Sigmoid colon (tissue), 7 donors: ENCODE data around the gene DNAJB12. TPM values are rescaled to one million over a fixed set of nuclear protein-coding genes. Genes with fewer than 3 reads are reported as not detected.
A peak's percentile ranks its signal among the peaks of the same experiment; 100 is the strongest.

ENCODE experiments used
- DNase-seq: peaks from one replicate; pipeline ENCODE4 v3.0.0-alpha.2; 2019
- H3K27ac ChIP-seq, 4 donors: fragments of 200-600 bp; sonication (generic); one replicate each; pipeline ENCODE4 v1.5.1; 2016 to 2019; ENCODE audit warnings: mild to moderate bottlenecking in 1 of 4
- H3K27me3 ChIP-seq, 3 donors: fragments of 200-600 bp; sonication (generic); one replicate each; pipeline ENCODE4 v1.5.1; 2019; ENCODE audit warnings: mild to moderate bottlenecking in 1 of 3
- H3K36me3 ChIP-seq, 4 donors: fragments of 200-600 bp; sonication (generic); one replicate each; pipeline ENCODE4 v1.5.1; 2016 to 2019
- H3K4me1 ChIP-seq, 4 donors: fragments of 200-600 bp; sonication (generic); one replicate each; pipeline ENCODE4 v1.5.1; 2017 to 2019
- H3K4me3 ChIP-seq, 4 donors: fragments of 200-600 bp; sonication (generic); one replicate each; pipeline ENCODE4 v1.5.1; 2017 to 2019; ENCODE audit warnings: mild to moderate bottlenecking in 2 of 4, moderate library complexity in 1 of 4
- H3K9me3 ChIP-seq, 4 donors: fragments of 200-600 bp in 3 of 4; sonication (generic) in 3 of 4; one replicate each; pipeline versions ENCODE4 v1.5.1 to v1.6.1; 2013 to 2019
- EP300 ChIP-seq, 4 donors: sonication (generic); formaldehyde crosslinking; IDR thresholded peaks; one replicate each; pipeline ENCODE4 v1.6.1; 2017; ENCODE audit warnings: antibody characterized with exemption in 4 of 4
- POLR2A ChIP-seq, 2 donors: fragments of 450-650 bp; IDR thresholded peaks; one replicate each; pipeline ENCODE4 v1.6.1; 2016; ENCODE audit warnings: antibody characterized with exemption in 2 of 2, mild to moderate bottlenecking in 2 of 2, moderate library complexity in 2 of 2
- POLR2AphosphoS5 ChIP-seq, 4 donors: sonication (generic); formaldehyde crosslinking; IDR thresholded peaks; one replicate each; pipeline ENCODE4 v1.6.1; 2017; ENCODE audit warnings: antibody characterized with exemption in 4 of 4
- WGBS, 2 donors: extraction: QIAGEN DNeasy Blood & Tissue Kit; methylation state at CpG; one replicate each; pipeline ENCODE4 v1.1.7; 2013; 5-methylcytosine and 5-hydroxymethylcytosine counted together
- intact Hi-C: fragments of 100-400 bp; cut with DNase I; formaldehyde crosslinking; loops from one replicate; pipeline ENCODE4 v1.15.1; 2023
- polyA plus RNA-seq, 3 donors: library from polyadenylated mRNA; stranded (reverse); fragments of 200-250 nt; gene quantifications; one replicate each; pipeline ENCODE4 v1.2.3, GENCODE V29; 2013
- total RNA-seq, 4 donors: library from RNA; depleted of rRNA; stranded (reverse); fragments of >200 nt; gene quantifications; one replicate each; pipeline ENCODE4 v1.1.0, GENCODE V29; 2016
- TF ChIP-seq, protein P1 (sequence below), 4 experiments: fragments of 450-650 bp in 3 of 4; fragments of 200-600 bp in 1 of 4; IDR thresholded peaks; one replicate each; pipeline ENCODE4 v1.5.1; 2016 to 2019; ENCODE audit warnings: antibody characterized with exemption in 4 of 4, mild to moderate bottlenecking in 3 of 4, moderate library complexity in 2 of 4
- donor health status: healthy with polysubstance abuse.
- donor health status: Bipolar disorder and iron deficiency.
- donor health status: healthy.

The DNAJB12 gene
- total and polyA plus RNA-seq, 7 donors, result 9.5 to 38.5 (median 27.1) TPM

DNA sequence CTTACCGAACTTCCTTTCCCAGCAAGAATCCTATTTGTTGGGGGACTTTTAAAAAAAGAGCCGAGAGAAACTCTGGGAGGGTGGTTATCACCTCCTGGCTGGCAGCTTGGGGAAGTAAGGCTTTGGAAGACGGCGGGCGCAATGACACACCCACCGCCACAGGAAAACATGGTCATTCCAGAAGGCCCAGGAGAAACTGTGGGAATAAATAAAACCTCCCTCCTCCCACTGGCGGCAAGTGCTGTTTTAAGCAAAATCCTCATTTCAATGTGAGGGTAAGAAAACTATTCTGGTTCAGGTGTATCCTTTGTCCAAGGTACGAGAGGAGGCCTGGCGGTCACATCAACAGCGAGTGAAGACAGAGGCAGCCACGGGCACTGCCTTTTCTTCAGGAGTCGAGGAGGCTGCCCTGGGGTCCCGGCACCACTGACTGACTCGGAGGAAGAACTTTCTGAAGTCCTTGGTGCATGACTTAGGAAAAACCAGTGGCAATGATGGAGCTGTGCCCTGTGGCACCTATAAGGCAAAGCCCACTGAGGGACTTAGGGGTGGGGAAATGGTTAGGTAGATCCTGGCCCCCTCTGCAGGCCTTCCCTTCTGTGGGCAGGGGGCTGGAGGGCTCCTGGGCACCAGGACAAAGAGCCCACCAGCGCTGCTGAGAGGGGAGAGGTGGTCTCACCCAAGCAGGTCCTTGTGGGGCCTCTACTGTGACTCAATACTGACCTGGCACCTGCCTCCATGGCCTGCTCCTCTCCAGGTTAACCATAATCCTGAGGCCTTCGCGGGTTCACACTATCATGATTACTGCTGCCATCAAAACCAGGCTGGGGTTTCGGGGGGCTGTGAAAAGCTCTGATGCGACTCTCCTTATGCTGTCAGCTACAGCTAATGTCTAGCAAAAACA lies 21.4 kb downstream of the DNAJB12 start:
- H3K9me3 ChIP-seq, result no peaks in the 10 kb centered on the region
- DNase-seq, result no peak
- WGBS, 2 donors, result 86 to 90% methylated on average over 19 of the region's 19 CpGs
- H3K4me3 ChIP-seq, result no peak overlapping the region
- H3K4me1 ChIP-seq, result peaks cover 0 to 66% (median 57%) of the 10 kb centered on the region in 4 donors
- peaks cover 8 to 38% (median 17%) of the 10 kb centered on the region in 4 donors for H3K36me3 ChIP-seq
- H3K27ac ChIP-seq, result peak overlapping the region; percentile 75 to 87 (median 80)
- no peaks in the 10 kb centered on the region for H3K27me3 ChIP-seq
- intact Hi-C loops, result loop anchor here (10.0 kb wide), 1 partner anchor 439 kb away; no protein-coding TSS in a partner anchor
- TF ChIP-seq EP300 (IDR thresholded peaks at IDR 0.05), result no peak
- no peak for TF ChIP-seq POLR2A (IDR thresholded peaks at IDR 0.05)
- TF ChIP-seq, protein P1, sequence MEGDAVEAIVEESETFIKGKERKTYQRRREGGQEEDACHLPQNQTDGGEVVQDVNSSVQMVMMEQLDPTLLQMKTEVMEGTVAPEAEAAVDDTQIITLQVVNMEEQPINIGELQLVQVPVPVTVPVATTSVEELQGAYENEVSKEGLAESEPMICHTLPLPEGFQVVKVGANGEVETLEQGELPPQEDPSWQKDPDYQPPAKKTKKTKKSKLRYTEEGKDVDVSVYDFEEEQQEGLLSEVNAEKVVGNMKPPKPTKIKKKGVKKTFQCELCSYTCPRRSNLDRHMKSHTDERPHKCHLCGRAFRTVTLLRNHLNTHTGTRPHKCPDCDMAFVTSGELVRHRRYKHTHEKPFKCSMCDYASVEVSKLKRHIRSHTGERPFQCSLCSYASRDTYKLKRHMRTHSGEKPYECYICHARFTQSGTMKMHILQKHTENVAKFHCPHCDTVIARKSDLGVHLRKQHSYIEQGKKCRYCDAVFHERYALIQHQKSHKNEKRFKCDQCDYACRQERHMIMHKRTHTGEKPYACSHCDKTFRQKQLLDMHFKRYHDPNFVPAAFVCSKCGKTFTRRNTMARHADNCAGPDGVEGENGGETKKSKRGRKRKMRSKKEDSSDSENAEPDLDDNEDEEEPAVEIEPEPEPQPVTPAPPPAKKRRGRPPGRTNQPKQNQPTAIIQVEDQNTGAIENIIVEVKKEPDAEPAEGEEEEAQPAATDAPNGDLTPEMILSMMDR (IDR thresholded peaks at IDR 0.05), result no peak
- TF ChIP-seq POLR2AphosphoS5 (IDR thresholded peaks at IDR 0.05), result no peak

DNA sequence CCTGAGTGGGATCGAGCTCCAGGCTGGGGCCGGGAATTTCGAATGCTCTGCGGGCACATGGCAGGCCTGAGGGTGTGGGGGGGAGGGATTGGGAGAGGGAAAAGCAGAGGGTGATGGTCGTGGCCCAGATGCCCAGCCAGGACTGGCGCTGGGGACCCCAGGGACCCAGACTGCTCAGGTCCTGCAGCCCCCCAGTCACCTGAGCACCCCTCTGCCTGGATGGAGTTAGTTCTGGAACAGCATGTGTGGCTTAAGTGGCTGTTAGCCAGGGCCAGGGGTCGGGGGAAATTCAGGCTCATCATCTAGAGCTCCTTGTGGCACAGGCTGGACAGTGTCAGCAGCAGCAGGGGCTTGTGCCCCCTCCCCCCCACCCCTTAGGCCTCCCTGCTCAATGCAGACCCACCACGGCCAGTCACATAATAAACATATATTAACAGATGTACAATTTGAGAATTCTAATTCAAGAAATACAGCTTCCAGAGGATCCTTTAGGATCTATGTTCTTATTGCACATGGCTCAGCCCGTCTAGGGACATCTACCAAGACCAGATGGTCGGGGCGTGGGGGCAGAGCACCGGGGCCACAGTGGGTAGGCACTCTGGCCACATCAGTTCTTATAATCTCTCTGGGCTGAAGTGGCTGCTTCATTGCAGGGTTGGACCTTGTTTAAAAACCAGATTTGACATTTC lies 22.2 kb downstream of the DNAJB12 start:
- no peak for DNase-seq
- Histone ChIP-seq H3K36me3 (peaks cover 2 to 30% (median 10%) of the 10 kb centered on the region in 4 donors), H3K4me1 (peaks cover 0 to 74% (median 64%) of the 10 kb centered on the region in 4 donors), H3K4me3 (peak overlapping the region in 1 of 4 donors; percentile 14), H3K9me3 (no peaks in the 10 kb centered on the region), H3K27ac (peak overlapping the region; percentile 75 to 87 (median 80)), H3K27me3 (no peaks in the 10 kb centered on the region)
- 62 to 69% methylated on average over 12 of the region's 12 CpGs for WGBS, 2 donors
- intact Hi-C loops, result loop anchor here (10.0 kb wide), 1 partner anchor 438 kb away; no protein-coding TSS in a partner anchor
- TF ChIP-seq, protein P1 (IDR thresholded peaks at IDR 0.05), result no peak
- TF ChIP-seq POLR2A (IDR thresholded peaks at IDR 0.05) (no peak), POLR2AphosphoS5 (IDR thresholded peaks at IDR 0.05) (no peak), EP300 (IDR thresholded peaks at IDR 0.05) (no peak)

DNA sequence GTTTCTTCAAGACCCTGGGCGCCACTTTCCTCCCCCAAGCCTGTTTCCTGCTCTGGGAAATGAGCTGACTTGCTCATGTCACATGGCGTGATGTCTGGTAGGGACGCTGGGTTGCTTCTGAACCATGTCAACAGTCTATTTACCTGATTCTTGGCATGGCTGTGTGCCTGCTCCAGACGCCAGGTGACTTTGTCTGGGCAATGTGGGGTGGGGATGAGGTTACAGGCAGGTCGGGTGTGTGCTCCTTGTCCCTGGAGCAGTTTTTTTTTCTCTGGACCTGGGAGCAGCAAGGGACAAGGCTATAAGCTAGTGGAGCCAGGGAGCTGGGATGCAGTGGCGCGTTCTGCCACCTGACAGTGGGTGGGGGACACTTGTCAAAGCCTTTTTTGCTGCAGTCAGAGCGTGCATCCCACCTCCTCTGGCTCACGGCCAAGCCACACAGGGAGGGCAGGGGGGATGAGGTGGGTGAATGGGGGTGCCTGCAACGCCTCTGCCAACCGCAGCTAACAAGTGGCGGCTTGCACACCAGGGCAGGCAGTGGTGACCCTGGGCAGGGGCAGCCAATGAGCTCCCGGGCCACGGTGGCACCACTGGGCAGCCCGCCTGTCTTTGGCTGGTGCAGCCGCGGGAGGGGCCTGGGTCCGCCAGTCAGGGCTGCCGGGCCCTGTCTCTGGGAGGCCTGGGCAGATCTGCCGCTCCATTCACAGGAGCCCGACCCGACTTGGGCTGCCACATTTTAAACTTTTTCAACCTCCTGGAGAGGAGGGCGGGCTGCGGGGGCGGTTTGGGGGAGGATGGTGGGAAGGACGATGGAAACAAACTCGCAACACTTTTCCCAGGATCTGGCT lies 22.9 kb downstream of the DNAJB12 start:
- Histone ChIP-seq H3K4me3 (peak overlapping the region in 1 of 4 donors; percentile 14), H3K4me1 (peaks cover 0 to 69% (median 60%) of the 10 kb centered on the region in 4 donors), H3K27me3 (no peaks in the 10 kb centered on the region), H3K27ac (peak overlapping the region; percentile 75 to 87 (median 80)), H3K9me3 (no peaks in the 10 kb centered on the region), H3K36me3 (peaks cover 0 to 24% (median 7%) of the 10 kb centered on the region in 4 donors)
- intact Hi-C loops, result loop anchor here (10.0 kb wide), 1 partner anchor 437 kb away; no protein-coding TSS in a partner anchor
- 3 to 8% methylated on average over 27 of the region's 27 CpGs for WGBS, 2 donors
- DNase-seq, result peak; percentile 91
- TF ChIP-seq POLR2AphosphoS5 (IDR thresholded peaks at IDR 0.05) (peak in 3 of 4 donors; percentile 48 to 71 (median 58)), EP300 (IDR thresholded peaks at IDR 0.05) (no peak)
- TF ChIP-seq, protein P1 (IDR thresholded peaks at IDR 0.05), result peak; percentile 10 to 47 (median 34)

DNA sequence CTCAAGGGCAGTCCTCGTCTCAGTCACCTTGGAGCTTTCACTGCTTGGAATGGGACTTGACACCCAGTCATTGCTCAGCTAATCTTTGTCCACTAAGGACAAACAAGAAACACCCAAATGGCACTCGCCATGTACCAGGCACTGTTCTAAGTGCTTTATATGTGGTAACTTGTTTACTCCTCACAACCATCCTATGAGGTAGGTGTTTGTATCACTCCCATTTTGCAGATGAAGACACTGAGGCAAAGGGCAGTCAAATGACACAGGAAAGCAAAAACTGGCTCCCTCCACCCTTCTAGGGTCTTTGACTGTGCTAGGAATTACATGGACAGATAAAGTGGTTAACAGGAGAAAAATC lies 24.7 kb downstream of the DNAJB12 start:
- H3K4me3 ChIP-seq, result no peak overlapping the region
- H3K4me1 ChIP-seq, result peaks cover 0 to 57% (median 52%) of the 10 kb centered on the region in 4 donors
- no peak for DNase-seq
- TF ChIP-seq POLR2A (IDR thresholded peaks at IDR 0.05), result no peak
- no peak for TF ChIP-seq EP300 (IDR thresholded peaks at IDR 0.05)
- TF ChIP-seq POLR2AphosphoS5 (IDR thresholded peaks at IDR 0.05), result no peak
- TF ChIP-seq, protein P1 (IDR thresholded peaks at IDR 0.05), result no peak
- peak overlapping the region in 3 of 4 donors; percentile 9 to 45 (median 15) for H3K27ac ChIP-seq
- no peaks in the 10 kb centered on the region for H3K9me3 ChIP-seq
- 82 to 93% methylated on average over 2 of the region's 2 CpGs for WGBS, 2 donors
- H3K36me3 ChIP-seq, result peaks cover 0 to 8% (median under 1%) of the 10 kb centered on the region in 4 donors
- no peaks in the 10 kb centered on the region for H3K27me3 ChIP-seq
- intact Hi-C loops, result loop anchor here (10.0 kb wide), 1 partner anchor 435 kb away; no protein-coding TSS in a partner anchor
